GM19239 (cell line): ENCODE results near the gene TMEM106B.
"Not testable (repeated sequence)": the region's sequence is repeated elsewhere in the genome, so short reads cannot be mapped to it uniquely, and the experiment has no call there.

Source experiments
- DNase-seq: peaks from one replicate; pipeline ENCODE4 v3.0.0; 2011; ENCODE audit warnings: low spot score; ENCODE audit not compliant: insufficient read length
- FAIRE-seq: peaks from 2 replicates; lab custom pipeline; 2011; peaks lifted over from hg19 to GRCh38; lab: Jason Lieb, UNC

TMEM106B gene

DNA sequence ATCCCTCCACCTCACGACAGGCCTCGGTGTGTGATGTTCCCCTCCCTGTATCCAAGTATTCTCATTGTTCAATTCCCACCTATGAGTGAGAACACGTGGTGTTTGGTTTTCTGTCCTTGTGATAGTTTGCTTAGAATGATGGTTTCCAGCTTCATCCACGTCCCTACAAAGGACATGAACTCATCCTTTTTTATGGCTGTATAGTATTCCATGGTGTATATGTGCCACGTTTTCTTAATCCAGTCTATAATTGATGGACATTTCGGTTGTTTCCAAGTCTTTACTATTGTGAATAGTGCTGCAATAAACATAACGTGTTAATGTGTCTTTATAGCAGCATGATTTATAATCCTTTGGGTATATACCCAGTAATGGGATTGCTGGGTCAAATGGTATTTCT lies 13.9 kb downstream of the TMEM106B start:
- not testable (repeated sequence) for FAIRE-seq, DNase-seq

DNA sequence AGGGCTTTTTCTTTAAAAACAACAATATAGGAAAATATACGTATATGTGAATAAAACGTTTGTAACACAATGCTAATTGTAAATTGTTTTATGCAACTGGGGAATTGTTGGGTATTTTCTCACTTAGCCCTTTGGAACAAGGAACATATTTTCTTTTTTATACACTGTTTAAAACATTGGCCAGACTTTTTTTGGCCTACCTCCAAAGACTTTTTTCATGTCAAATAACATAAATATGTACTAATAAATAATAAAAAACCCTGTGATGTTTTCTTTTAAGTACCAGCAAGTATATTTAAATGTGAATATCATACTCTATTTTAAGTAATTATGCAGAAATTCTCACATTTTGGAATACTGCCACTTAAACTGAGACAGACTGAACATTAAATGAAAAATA lies 15.7 kb downstream of the TMEM106B start:
- FAIRE-seq (no peak), DNase-seq (no peak)

DNA sequence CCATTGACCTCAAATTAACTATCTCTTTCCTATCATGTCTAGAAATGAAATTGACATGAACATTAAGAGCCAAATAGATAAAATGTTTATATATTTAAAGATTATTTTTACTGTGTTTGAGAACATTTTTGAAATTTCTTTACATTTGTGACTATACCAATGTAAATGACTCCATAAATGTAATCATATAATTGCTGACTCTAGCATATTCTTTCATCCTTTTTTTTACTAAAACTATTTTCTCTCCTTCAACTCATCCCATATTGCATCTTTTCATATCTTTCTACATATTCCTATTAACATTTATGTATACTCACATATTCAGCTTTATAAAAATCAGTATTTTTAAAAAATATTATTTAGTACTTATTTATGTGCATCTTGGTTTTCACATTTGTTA lies 16.9 kb downstream of the TMEM106B start:
- FAIRE-seq (no peak), DNase-seq (no peak)

DNA sequence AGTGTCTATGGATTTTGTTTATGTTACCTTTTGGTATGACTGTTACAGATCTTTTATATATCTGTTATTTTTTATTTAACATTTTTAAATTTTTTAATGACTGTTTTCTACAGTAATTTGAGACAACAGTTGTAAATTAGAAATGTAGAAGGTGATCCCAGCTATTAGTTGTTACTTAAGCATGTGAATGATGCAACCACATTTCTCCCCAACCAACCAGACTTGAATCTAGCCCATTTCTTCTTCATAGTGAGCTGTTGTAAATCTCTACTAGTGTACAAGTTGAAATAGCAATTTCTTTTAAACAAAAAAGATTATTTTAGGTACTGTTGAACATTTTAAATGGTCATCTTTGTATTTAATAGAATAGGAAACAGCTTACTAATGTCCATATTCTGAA lies 18.0 kb downstream of the TMEM106B start:
- FAIRE-seq (no peak), DNase-seq (no peak)

DNA sequence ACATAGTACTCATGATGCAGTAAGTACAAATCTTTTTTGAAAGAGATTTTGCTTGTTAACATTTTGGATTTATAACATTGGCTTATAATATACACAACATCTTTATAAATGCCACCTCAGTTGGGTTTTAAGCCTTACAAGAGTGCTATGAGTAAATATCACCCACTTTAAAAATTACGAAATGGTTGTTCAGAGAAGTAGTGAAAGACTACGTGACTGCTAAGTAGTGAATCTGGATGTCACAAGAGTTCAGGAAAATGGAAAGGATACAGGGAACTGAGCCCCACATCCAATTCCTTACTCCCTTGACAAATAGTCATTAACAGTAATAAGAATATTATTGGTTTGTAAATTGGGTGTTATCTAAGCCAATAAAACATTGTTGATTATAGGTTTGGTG lies 20.0 kb downstream of the TMEM106B start:
- FAIRE-seq (no peak), DNase-seq (no peak)

DNA sequence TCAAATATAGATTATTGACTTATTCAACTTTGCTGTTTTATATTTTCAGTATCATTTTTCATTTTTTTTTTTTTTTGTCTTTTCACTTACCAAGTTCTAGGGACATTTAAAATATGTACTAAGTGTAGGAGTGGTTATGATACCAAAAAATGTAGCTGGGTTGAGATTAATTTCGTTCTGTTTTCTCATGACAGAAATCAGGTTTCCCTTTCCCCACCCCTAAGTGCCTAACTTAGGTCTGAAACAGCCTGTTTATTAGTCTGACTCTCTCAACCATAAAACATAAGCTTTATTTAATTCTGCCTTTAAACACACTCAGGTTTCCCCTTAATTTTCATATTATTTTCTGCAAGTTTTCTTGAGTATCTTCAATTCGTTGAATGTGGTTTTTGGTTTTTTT lies 22.1 kb downstream of the TMEM106B start:
- no peak for DNase-seq
- FAIRE-seq, result no peak

DNA sequence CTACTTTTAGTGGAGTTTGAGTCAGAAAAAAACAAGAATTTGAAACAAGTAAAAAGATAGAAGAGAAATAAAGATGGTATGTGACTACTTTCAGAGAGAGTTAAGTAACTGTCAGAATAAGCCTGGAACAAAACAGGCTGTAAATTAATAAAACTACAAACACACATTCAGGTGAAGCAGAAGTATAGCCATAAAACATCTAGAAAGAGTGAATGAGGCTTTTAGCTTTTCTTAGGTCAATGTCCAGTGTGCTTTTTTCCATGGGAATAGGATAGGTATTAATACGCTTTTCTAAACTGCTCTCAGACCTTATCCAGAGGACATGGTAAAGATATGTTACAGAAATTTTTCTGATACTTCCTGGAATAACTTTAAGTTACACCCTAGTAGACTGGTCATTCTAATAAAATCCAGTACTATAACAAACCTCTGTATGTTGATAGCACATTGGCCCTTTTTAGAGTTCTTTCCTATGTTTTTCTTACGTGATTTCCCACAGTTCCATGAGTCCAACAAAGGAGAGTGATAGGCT lies 23.3 kb downstream of the TMEM106B start:
- FAIRE-seq, result no peak
- no peak for DNase-seq

DNA sequence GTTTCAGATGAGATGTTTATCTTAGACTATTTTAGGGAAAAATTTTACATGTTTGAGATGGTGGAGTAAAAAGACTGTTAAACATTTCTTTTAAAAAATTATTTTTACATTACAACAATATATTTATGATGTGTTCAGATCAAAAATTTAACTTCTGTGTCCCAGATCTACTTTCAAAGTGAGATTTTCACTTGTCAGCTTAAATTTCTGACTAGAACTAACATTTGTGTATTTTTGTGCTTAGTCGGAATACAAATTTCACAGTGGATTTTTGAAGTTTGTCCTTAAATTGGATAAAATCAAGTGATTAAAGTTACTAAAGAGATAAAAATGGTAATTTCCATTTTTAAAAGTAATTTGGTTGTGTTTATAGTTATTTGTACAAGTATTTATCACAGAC lies 24.9 kb downstream of the TMEM106B start:
- FAIRE-seq (no peak), DNase-seq (no peak)

DNA sequence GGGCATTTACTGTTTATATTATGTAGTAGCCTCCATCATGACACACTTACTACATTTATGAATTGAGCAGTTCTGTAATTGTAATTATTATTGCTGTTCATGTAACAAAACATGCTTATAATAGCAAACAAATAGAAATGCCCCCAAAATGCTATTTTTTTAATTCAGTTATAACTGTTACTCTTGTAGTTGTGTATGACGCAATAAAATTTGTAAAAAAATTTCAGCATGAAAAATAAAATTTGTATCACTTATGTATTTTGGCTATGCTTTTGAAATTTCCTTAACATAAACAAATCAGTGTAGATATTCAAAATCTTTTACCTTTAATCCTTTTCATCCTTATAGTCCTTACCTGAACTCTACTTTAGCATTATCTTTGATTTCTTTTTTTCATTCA lies 25.9 kb downstream of the TMEM106B start:
- DNase-seq (no peak), FAIRE-seq (no peak)

DNA sequence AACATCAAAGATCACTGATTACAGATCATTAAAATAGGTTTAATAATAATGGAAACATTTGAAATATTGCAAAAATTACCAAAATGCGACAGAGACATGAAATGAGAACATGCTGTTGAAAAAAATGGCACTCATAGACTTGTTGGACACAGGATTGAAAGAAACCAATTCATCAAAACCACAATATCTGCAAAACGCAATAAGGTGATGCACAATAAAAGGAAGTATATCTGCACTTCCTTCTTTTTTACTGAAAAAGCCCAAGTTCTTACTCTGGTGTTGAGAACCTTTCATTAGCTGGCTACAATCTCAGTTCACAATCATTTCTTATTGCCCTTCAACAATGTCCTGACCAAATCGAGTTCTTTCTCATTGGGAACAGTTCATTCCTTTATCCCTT lies 28.7 kb downstream of the TMEM106B start:
- no peak for DNase-seq
- no peak for FAIRE-seq

DNA sequence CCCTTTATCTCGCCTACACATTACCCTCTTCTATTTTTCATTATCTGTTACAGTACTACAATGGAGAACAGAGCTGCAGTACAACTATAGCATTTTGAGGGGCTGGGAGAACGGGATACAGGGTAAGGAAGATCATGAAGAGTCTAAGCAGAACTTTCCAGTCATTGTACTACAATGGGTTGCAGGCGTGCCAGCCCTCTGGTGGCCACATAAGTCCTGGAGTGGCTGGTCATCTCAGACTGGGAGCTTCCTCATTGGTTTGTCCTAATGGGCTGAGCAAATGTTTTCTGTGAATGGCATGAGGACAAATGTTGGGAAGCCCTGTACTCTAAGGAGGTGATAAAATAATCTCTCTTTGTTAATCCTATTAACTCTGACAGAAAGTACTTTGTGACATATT lies 33.0 kb downstream of the TMEM106B start:
- DNase-seq (no peak), FAIRE-seq (peak; percentile 39)

DNA sequence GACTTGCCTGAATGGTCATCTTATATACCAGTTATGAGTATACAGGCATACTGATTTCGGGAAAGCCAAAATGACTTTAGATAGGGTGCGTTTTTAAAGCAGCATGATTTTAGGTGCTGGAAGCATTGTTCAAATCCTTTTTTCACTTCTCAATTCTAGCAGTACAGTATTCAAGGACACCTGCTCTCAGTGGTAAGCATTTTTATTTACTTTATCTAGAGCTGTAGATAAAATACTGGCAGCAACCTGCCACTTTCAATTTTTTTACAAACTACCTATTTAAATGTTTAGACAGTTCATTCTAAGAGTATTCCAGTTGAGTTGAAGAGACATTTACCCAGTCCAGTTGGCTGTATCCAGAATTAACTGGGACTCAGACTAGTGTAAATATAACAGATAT lies 33.6 kb downstream of the TMEM106B start:
- FAIRE-seq, result no peak
- DNase-seq, result no peak

DNA sequence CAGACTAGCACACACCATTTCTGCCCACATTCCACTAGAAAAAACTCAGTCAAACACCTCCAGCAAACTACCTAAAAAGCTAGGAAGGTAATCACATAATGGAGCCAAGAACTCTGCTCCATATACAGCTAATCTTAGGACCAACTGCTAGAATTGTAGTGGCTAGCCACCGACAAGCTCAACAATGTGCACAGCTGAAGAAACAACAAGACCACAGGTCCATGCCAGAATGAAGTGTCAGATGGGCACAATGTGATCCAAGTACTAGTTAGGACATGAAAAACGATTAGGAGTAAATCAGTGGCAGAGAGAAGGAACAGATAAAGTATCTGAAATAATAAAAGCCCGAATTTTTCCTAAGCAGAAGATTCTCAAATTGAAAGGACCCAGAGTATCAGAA lies 38.6 kb downstream of the TMEM106B start:
- no peak for DNase-seq
- no peak for FAIRE-seq

DNA sequence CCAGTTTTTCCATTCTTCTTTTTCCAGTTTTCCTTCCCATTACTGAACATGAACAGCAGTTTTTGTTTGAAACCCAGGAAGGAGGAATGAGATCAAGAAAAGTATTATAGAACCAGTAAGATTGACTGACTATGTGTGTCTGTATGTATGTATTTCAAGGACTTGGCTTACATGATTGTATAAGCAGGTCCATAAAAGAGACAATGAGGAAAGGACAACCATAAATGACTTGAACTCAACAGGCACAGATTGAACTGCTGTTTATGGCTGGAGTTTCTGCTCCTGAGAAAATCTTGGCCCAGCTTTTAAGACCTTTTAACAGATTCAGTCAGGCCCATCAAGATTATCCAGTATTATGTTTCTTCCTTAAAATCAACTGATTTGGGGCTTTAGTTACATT lies 39.1 kb downstream of the TMEM106B start:
- no peak for DNase-seq
- FAIRE-seq, result no peak

DNA sequence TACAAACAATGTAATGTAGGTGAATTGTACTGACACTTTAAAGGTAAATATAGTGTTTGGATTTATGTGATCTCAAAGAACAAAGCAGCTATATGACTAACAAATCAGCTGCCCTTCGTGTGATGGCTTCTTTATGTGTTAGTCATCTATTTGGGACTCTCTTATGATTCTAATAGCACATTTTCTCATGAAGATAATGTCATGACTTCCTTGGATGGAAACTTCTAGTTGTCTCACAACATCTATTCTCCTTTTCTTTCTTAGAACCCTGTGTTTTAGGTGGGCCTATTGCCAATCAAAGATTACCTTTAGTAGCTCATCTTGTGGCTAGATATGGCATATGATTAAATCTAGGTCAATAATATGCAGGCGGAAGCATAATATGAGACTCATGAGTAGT lies 45.0 kb downstream of the TMEM106B start:
- FAIRE-seq, result no peak
- DNase-seq, result no peak

DNA sequence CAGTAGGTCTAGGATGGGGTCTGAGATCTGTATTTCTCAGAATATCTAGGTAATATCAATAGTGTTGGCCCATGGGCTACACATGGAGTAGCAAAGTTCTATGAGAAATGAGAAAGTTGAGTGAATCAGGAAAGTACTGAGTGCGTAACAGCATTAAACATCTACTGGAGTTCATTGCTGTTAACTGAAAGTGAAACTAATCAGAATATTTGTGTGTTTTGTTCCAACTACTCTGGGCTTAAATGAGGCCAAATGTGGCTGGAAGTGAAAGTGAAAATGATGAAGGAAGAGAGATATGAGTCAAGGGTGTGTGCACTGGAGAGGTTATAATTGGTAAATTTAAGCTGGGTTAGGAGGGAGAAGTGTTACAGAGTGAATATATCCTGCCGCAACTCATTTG lies 46.5 kb downstream of the TMEM106B start:
- DNase-seq (peak; percentile 24), FAIRE-seq (peak; percentile 97)

DNA sequence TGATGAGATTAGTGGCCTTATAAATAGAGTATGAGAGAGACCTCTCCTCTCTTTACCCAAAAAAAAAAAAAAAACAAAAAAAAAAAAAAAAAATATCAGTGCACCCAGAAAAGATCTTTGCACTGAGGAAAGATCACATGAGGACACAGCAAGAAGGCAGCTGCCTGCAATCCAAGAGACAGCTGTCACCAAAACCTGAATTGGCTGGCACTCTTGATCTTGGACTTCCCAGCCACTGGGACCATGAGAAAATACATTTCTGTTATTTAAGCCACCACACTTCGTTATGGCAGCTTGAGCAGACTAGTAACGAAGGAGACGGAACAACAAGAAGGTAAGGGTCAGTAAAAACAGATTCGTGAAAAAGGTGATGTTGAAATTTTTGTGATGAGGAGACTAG lies 47.0 kb downstream of the TMEM106B start:
- FAIRE-seq (no peak), DNase-seq (no peak)

DNA sequence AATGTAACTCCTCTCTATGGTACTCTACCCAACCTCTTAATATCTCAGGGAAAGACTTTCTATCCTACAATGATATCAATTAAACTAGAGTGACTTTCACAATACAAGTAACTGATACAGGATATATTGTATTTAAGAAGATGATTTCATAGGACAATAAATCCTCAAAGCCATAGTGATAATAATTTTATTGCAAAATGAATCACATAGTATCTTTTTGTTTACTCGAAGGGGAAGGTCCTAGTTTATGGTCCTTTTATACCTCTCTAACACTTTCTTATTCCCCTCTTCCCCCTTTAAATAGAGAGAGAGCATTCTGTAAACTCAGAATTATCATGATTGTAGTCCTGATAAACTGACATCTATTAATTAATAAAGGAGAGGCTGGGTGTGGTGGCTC lies 56.4 kb downstream of the TMEM106B start:
- FAIRE-seq, result no peak
- no peak for DNase-seq

DNA sequence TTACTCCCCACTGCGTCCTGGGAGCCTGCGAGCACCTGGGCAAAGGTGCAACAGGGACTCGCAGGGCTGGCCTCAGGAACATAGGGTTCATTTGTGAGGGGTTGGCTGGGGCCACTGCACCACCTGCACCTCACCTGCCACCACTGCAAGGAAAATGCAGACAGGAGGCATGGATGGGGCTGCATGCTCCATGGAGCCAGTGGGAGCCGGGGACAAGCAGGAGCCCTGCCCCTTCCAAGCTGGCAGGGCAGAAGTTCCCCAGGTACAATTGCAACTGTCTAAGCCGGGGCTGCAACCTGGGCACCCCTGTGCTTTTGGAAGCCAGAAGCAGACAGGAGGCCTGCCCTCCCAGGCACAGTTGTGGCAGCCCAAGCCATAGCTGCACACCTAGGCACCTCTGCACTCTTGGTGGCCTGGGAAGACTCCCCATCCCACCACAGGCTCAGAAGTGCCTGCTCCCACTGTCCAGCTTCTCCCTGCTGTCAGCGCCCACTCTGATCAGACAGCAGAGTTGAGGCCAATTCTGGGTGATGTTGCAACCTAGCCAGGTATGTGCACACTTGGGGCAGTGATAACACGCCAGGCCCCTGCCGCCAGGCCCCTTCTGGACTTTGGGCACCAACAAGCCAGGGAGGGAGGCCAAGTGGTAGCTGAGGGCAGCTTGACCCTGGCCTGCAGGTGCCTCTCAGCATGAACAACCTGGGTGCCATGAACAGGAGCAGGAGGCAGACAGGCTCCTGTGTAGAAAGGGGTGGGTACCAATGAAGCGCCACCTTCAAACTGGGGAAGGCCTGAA lies 58.2 kb downstream of the TMEM106B start:
- no peak for DNase-seq
- no peak for FAIRE-seq

DNA sequence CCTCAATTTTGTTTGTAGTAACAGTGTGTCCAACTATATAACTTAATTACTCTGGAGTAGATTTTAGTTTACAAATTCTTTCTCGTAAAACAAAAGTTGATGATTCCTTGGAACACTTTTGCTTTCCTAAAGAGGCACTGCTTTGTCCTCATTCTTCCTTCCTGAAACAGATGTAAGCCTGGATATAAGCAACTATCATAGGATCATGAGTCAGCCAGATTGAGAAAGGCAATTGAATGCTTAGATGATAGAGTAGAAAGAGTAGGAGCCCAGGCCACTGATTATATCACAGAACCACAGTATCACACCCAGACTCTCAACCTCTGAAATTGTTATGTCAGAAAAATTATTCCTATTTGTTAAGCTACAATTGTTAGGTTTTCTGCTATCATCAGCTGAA lies 69.9 kb downstream of the TMEM106B start:
- no peak for FAIRE-seq
- no peak for DNase-seq

DNA sequence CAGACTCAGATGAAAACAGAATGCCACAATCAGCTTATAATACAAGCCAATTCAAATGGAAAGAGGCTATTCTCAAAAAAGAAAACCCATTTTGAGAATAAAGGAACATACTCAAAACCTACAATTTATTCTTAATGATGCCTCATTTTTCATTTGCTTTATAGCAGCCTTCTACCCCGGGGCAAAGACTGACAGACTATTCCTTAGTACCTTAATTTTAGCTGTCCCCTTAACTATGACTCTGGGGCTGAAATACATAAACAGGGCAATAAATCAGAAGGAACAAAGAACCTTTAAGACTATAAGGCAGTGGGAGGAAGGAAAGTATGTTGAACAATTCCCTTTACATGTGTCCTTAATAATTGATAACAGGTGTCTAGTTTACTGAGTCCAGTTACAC lies 76.8 kb downstream of the TMEM106B start:
- DNase-seq (no peak), FAIRE-seq (no peak)

DNA sequence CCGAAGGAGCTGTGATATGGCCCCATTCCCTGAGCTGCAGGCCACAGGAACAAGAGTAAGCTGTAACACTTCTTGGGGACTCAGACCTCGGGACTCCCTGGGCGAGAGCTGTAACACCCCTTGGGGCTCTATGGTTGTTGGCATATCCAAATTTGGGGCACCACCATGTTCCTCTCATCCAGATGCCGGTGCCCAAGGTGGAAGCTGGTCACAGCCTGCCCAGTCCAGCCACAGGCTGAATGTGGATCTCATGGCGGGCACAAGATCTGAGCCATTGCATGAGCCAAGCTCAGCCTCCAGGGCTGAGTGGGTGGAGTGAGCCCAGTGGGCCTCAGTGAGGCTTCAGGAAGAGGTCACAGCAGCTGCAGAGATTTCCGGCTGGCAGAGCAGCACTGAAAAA lies 78.9 kb downstream of the TMEM106B start:
- DNase-seq (no peak), FAIRE-seq (no peak)
